C1 segment of cervical spinal cord (tissue), 14 donors: ENCODE results near the gene SH2D1A.

Experiments
- DNase-seq, 14 donors: peaks; one replicate each; lab custom pipeline; 2025; lab: John Stamatoyannopoulos, UW

The SH2D1A gene

GRCh38 chrX:124415115-124415800 lies 68.9 kb downstream of the SH2D1A start:
- DNase-seq, result no peak

GRCh38 chrX:124421898-124422655 lies 75.7 kb downstream of the SH2D1A start:
- DNase-seq, result no peak
